Measurements from ENCODE around the gene DUSP15.
A peak's percentile ranks its signal among the peaks of the same experiment; 100 is the strongest.

Gene DUSP15

GRCh38 chr20:31890646-31891045, 20.3 kb upstream of the DUSP15 start:
- no peak for DNase-seq

- DNase-seq = no peak
These were observed 13.5 kb upstream of the DUSP15 start for GRCh38 chr20:31883829-31884228.

DNA sequence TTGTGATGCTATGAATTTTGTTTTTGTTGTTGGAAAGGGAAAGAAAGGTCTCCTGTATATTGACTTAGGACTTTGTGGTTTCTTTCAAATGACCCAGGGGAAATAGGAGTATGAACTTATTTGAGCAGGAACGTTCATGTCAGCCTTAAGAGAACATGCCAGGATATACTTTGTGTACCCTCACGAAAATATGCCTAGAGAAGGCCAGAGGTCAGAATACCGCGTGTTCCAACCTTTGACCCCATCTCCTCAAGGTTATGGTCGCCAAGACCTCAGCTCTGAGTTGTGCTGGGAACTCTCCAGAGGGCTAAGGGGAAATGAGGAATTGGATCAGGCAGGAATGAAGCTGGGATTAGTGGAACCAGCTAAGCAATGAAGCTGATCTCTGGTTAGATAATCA, 11.6 kb upstream of the DUSP15 start:
- DNase-seq = no peak

DNA sequence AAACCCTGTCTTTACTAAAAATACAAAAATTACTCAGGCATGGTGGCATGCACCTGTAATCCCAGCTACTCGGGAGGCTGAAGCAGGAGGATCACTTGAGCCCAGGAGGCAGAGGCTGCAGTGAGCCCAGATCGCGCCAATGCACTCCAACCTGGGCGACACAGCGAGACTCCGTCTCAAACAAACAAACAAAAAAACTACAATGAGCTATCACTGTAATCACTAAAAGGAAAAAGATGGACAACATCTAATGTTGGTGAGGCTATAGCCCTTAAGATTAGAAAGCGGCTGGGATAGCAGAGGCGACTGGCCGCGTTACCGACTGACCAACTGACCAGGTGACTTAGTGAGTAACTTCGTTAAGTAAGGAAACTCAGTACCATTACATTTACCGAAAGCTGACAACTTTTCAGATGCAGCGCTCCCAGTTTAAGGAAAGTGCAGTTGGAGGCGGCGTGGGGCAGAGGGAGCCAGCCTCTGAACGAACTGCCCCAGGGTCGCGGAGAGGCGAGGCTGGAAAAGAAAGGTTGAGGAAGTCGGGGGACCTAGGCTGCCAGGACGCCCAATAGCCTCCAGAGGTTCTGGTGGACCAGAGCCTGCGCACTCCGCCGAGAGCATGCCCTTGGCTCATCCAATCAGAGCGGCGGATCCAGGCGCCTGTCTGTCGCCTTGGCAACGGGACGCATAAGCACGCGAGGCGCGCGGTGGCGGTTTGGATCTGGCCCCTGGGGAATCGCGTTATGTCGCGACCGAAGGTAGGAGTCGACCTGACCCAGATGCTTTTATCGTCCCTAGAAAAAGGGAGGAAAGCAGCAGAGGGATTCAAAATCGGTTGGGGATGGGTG, 9.0 kb upstream of the DUSP15 start:
- DNase-seq = peak; percentile 79 to 87

DNA sequence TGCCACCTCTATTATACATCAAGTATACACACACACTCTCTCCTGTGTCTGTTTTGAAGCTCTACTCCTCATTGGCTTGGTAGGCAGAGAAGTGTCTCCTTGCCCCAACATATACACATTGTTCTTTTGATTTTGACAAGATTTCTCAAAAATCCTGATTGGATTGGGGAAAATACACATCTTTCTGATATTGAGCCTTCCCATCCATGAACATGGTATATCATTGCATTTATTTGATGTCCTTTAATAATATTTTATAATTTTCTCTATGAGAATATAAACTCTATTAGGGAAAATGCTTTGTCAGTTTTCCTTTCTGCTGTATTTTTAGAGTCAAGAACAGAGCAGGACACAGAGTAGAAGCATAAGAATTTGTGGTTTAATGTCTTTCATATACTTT, 7.4 kb upstream of the DUSP15 start:
- no peak for DNase-seq

- DNase-seq = no peak
These were observed 5.3 kb upstream of the DUSP15 start for GRCh38 chr20:31875671-31876070.

- DNase-seq = no peak
These were observed 2.1 kb upstream of the DUSP15 start for GRCh38 chr20:31872406-31872805.

GRCh38 chr20:31871618-31871954, 1.3 kb upstream of the DUSP15 start:
- no peak for DNase-seq

GRCh38 chr20:31870726-31871617, 645 bp upstream of the DUSP15 start:
- DNase-seq = no peak

GRCh38 chr20:31869673-31869941, 720 bp downstream of the DUSP15 start:
- DNase-seq = no peak

DNA sequence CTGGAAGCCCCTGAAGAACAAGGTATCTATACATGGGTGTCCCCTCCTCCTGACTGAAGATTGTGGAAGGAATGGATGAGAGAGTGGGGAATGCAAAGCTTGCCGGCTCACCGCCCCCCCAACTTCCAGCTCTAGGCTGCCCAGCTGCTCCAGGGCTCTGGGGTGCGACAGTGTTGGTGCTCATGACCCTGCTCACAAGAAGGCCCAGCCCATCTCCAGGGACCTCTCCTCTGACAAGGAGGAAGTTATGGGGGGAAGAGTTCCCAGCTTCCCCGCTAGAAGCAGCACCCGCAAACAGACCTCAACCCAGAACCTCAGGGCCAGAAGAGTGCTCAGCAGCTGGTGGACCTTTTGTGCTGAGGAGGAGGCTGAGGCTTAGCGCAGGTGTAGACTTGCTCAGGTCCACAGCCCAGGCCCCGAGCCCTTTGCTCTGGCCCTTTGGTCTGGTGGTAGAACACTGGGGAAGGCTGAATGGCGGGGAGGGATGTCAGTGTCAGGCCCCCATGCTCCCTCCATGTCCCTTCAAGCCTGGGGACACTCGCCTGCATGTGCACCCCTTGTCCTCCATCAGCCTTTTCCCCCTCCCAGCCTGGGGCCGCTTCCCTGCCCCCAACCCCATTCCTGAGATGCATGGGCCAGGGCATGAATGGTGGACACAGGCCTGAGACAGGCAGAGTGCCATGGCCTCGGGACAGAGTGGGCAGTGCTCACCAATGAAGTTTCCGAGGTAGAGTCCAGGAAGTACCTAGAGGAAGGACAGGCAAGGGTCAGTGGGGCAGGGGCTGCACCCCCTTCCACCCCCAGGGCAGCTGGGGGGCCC, 1.3 kb downstream of the DUSP15 start:
- no peak for DNase-seq

DNA sequence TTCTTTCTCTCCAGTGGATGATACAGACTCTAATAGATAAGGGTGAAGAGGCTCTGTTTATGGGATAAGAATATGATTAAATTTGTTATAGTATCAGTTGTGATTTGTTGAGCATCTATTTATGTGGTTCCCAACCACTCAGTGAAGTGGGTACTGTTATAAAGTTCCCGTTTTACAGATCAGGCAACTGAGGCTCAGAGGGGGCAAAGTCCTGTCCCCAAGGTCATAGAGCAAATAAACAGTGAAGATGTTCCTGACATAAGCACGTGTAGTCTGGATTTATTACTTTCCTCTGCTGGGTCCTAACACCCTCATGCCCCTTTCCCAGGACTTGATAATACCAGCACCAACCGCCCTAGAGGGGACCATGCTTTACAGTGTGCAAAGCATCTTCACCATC, 4.1 kb downstream of the DUSP15 start:
- DNase-seq = no peak

DNA sequence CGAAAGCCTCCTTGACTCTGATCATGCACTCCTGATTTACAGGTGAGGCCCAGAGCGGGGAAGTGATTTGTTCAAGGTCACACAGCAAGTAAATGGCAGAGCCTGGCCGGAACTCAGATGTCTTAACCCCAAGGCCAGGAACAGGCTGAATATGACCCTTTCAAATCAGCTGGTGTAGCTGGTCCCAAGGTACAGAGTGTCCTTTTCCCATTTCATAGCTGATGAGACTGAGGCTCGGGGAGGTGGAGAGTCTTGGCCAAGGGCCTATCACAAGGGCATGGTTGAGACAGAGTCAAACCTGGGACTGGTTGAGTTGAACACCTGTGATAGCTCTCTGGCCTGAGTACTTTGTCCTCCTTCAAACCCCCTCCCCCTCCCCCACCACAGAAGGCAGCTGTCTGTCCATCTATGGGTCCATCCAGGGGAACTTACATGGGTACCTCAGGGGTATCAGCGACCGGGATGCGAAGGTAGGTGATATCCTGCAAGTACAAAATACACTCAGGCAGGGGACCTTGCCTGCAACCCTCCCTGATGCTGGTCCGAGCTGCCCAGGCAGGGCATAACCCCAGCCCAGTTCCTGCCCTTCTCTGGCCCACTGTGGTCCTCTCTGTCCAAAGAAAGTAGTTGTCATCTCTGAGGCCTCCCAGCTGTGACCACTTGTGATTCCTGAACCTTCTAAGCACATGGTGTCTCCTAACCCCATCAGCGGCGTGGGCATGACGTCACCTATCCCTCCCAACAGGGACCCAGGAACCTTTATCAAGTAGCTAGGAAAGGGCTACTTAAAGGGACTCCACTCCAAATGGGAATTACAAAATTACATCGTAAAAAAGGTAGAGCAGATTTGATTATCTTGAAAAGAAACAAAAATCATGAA, 5.6 kb downstream of the DUSP15 start:
- no peak for DNase-seq

GRCh38 chr20:31863296-31864085, 6.8 kb downstream of the DUSP15 start:
- DNase-seq = no peak

DNA sequence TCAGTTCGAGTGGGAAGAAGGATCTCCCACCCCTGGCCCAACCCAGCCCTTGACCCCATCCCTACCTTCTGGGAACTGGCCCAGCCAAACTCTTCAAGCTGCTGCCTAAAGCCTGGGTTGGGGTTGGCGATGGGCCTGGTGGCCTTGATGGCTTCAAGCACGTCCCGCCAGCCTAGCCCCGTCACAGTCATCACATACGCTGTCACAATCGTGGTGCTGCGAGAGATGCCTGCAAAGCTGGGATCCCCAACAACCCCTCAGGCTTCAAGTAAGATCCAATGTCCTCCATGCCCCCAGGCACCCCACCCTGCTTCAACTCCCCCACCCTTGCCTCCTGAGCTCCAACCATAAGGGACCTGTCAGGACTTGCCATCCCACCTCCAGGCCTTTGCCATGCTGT, 7.8 kb downstream of the DUSP15 start:
- DNase-seq = no peak

- no peak for DNase-seq
These were observed 8.2 kb downstream of the DUSP15 start for GRCh38 chr20:31862157-31862470.

DNA sequence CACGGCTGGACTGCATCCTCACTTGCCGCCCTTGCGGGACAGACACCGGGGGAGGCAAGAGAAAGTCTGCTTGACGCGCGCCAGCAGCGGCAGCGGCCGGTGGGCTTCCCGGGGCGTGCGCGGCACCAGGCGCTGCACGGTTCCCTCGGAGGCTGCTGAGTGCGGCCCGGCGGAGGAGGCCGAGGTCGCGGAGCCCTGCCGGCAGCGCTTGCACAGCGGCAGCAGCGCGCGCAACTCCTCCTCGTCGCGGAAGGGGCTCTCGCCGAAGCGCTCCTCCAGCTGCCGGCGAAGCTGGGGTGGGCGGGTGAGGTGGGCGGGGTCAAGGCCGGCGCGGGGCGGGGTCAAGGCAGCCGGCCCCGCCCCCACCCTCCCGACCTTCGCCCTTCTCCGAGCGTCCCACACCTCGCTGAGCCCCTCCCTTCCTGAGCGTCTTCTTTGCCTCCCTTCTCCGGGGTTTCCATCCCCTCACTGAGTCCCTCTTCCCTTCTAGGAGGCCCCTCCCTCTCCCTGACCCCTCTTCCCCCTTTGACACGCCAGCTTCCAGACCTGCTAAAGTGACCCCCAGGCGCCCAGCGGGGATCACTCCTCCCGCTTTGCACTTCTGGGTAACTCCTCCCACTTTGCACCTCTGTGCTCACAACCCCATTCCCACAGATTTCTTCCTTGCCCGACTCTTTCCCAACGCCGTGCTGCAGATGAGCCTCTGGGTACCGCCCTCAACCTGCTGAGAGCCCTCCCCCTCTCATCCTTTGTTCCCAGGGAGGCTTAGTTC, 8.8 kb downstream of the DUSP15 start:
- DNase-seq = peak; percentile 54 to 67

- no peak for DNase-seq
These were observed 9.3 kb downstream of the DUSP15 start for GRCh38 chr20:31861135-31861384.

GRCh38 chr20:31860390-31861134, 9.8 kb downstream of the DUSP15 start:
- no peak for DNase-seq

GRCh38 chr20:31859998-31860380, 10.3 kb downstream of the DUSP15 start:
- DNase-seq = no peak

Measured in Kasumi-1 (cell line).